ENCODE results near the gene ACSF3. TPM values are rescaled to one million over a fixed set of nuclear protein-coding genes. Genes with fewer than 3 reads are reported as not detected.

ACSF3 gene
- total and polyA plus RNA-seq, 2 of the 4 experiments (the other 2 are of a cell fraction): 9.5 to 14.2 TPM

DNA sequence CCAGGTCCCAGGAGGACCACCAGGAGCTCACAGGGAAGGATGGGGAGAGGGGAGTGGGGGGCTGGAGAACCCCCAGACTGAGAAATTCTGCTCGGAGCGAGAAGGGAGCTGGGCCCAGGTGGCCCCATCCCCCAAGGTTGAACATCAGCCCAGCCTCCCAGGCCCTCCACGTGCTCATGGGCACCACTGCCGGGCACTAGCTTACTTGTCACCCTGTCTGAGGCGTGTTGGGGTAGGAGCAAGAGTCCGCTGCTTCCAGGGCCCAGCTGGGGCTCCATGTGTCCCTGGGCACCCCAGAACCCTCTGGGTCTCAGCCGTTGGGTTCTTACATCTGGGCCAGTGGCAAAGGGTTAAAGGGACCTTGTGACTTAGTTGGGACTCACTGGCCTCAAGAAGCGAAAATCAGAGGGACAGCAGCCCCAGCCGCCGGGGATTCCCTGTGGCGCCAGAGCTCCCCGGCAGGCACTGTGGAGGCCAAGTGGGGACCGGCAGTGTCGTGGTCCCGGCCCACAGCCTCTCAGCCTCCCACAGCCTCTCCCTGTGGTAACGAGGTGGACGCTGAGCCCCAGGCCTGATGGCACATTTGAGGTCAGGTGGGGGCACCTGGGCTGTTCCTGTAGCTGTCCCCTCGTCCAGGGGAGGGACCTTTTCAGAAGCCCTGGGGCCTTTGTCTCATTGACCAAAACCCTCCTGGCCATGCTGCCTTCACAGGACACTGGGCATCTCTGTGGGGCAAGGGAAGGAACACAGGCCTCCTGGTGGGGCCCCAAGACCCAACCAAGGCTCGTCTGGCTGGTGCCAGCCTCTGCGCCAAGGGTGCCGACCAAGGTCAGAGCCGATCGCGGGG lies 44.2 kb downstream of the ACSF3 start:
- no peak overlapping the region for H3K18ac ChIP-seq (ENCODE audit: low read depth, low read length)
- TF ChIP-seq POLR2A (IDR thresholded peaks at IDR 0.05; ENCODE audit: low read depth, low read length) (no peak), RCOR1 (IDR thresholded peaks at IDR 0.05; ENCODE audit: insufficient replicate concordance, low read length) (no peak), BHLHE40 (IDR thresholded peaks at IDR 0.05; ENCODE audit: low read depth, low read length) (no peak), RAD21 (IDR thresholded peaks at IDR 0.05; ENCODE audit: low read length) (no peak), SMC3 (IDR thresholded peaks at IDR 0.05; ENCODE audit: low read depth, low read length) (no peak), RFX5 (IDR thresholded peaks at IDR 0.05; ENCODE audit: low read depth, low read length) (no peak), MAZ (IDR thresholded peaks at IDR 0.05; ENCODE audit: borderline replicate concordance, low read depth, low read length) (no peak), MXI1 (IDR thresholded peaks at IDR 0.05; ENCODE audit: borderline replicate concordance, low read depth, low read length) (no peak), NFE2L2 (IDR thresholded peaks at IDR 0.05; ENCODE audit: low read depth, low read length) (no peak), MAFK (IDR thresholded peaks at IDR 0.05; ENCODE audit: low read depth, low read length) (no peak), FOS (IDR thresholded peaks at IDR 0.05; ENCODE audit: low read depth, low read length) (no peak), CTCF (conservative IDR thresholded peaks at IDR 0.05; ENCODE audit: low read depth, low read length) (no peak), CHD1 (IDR thresholded peaks at IDR 0.05; ENCODE audit: low read depth, low read length) (no peak)
- TF ChIP-seq, protein P1, sequence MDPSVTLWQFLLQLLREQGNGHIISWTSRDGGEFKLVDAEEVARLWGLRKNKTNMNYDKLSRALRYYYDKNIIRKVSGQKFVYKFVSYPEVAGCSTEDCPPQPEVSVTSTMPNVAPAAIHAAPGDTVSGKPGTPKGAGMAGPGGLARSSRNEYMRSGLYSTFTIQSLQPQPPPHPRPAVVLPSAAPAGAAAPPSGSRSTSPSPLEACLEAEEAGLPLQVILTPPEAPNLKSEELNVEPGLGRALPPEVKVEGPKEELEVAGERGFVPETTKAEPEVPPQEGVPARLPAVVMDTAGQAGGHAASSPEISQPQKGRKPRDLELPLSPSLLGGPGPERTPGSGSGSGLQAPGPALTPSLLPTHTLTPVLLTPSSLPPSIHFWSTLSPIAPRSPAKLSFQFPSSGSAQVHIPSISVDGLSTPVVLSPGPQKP (IDR thresholded peaks at IDR 0.05; ENCODE audit: borderline replicate concordance, low read depth, low read length): no peak
- TF ChIP-seq, protein P2, sequence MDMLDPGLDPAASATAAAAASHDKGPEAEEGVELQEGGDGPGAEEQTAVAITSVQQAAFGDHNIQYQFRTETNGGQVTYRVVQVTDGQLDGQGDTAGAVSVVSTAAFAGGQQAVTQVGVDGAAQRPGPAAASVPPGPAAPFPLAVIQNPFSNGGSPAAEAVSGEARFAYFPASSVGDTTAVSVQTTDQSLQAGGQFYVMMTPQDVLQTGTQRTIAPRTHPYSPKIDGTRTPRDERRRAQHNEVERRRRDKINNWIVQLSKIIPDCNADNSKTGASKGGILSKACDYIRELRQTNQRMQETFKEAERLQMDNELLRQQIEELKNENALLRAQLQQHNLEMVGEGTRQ (IDR thresholded peaks at IDR 0.05; ENCODE audit: low read depth, low read length): no peak

More for the DNA sequence above, 44.2 kb downstream of the ACSF3 start:
- no peak for ATAC-seq (ENCODE audit: low read depth)
- ChIA-PET POLR2A (ENCODE audit: unreplicated experiment) (no interaction called here), CTCF (no interaction called here)
- no peak overlapping the region for H3K4me3 ChIP-seq (ENCODE audit: insufficient read depth, low read depth, low read length)
- no peak overlapping the region for H3K4ac ChIP-seq (ENCODE audit: low read depth, low read length)
- no peaks in the 10 kb centered on the region for H3K9me3 ChIP-seq (ENCODE audit: control insufficient read depth, insufficient read depth, low read length)
- BruUV-seq (replicated peaks): no TSS peak
- 86% methylated on average over 12 of the region's 24 CpGs; no CpG with 5 or more reads in 1 of the 2 experiments for WGBS, 2 experiments (ENCODE audit: extremely low coverage in 2 of 2, insufficient read length in 1 of 2)
- no peaks in the 10 kb centered on the region for H3K4me1 ChIP-seq (ENCODE audit: control insufficient read depth, insufficient read depth, low read length)
- dilution Hi-C loops (cut with HindIII; ENCODE audit: low sequenced_read_pairs, unreplicated experiment) (no loop called here), in situ Hi-C loops (cut with MboI; ENCODE audit: low sequenced_read_pairs) (no loop called here), intact Hi-C loops (cut with micrococcal nuclease) (no loop called here)
- no peak overlapping the region for H4K8ac ChIP-seq (ENCODE audit: low read depth in 2 of 2, low read length in 2 of 2)
- no peak overlapping the region for H2AFZ ChIP-seq (replicated peaks; ENCODE audit: low read length, poor library complexity)
- H3K36me3 ChIP-seq (ENCODE audit: control insufficient read depth, insufficient read depth, low read length): peaks cover 45% of the 10 kb centered on the region
- no peak overlapping the region for H2BK120ac ChIP-seq (ENCODE audit: low read depth, low read length)
- 0 out of 4 replicates have a peak, but pooled peaks cover 0 to 2% of the 10 kb centered on the region in 2 experiments for H3K79me1 ChIP-seq (ENCODE audit: low read depth in 1 of 2, low read length in 2 of 2)
- H3K27ac ChIP-seq (ENCODE audit: insufficient read depth, low read length): no peak overlapping the region
- no peak overlapping the region for H4K91ac ChIP-seq (ENCODE audit: insufficient read depth, low read depth, low read length)
- no peaks in the 10 kb centered on the region for H4K20me1 ChIP-seq (ENCODE audit: insufficient read depth, low read length)
- H2BK15ac ChIP-seq (ENCODE audit: low read depth, low read length): no peak overlapping the region
- no peak overlapping the region for H2BK20ac ChIP-seq (ENCODE audit: low read depth, low read length)
- H2AK9ac ChIP-seq (replicated peaks; ENCODE audit: low read depth, low read length, poor library complexity): no peak overlapping the region
- no peak overlapping the region for H2BK5ac ChIP-seq (ENCODE audit: low read depth, low read length, poor library complexity, severe bottlenecking)
- DNase-seq: no peak
- no peak overlapping the region for H4K5ac ChIP-seq (ENCODE audit: low read depth, low read length)
- H3K4me2 ChIP-seq (ENCODE audit: low read depth, low read length): no peak overlapping the region
- no peak overlapping the region for H3K23ac ChIP-seq (ENCODE audit: low read depth, low read length)
- no peaks in the 10 kb centered on the region for H3K27me3 ChIP-seq (ENCODE audit: control insufficient read depth, insufficient read depth, low read length)
- no peak overlapping the region for H3K14ac ChIP-seq (replicated peaks; ENCODE audit: low read depth, low read length)
- H3K9ac ChIP-seq (ENCODE audit: low read depth, low read length): no peak overlapping the region
- no peak overlapping the region for H3K56ac ChIP-seq (ENCODE audit: extremely low read depth, insufficient read depth, low read length)
- no peaks in the 10 kb centered on the region for H3K9me1 ChIP-seq (ENCODE audit: insufficient read depth, low read length)
- no peak overlapping the region for H2AK5ac ChIP-seq (ENCODE audit: low read depth, low read length)
